IPS-18c (cell line): Measurements from ENCODE around the gene FUT6.

Source experiments
- H3K4me3 ChIP-seq: 2 replicates; pipeline ENCODE4 v1.7.0; 2013; ENCODE audit warnings: low read depth, mild to moderate bottlenecking, low read length, moderate library complexity; ENCODE audit not compliant: insufficient read depth
- H3K9me3 ChIP-seq: one replicate; pipeline ENCODE4 v1.6.1; 2013; ENCODE audit warnings: mild to moderate bottlenecking, low read length, moderate library complexity; ENCODE audit not compliant: control insufficient read depth, insufficient read depth

The FUT6 gene

DNA sequence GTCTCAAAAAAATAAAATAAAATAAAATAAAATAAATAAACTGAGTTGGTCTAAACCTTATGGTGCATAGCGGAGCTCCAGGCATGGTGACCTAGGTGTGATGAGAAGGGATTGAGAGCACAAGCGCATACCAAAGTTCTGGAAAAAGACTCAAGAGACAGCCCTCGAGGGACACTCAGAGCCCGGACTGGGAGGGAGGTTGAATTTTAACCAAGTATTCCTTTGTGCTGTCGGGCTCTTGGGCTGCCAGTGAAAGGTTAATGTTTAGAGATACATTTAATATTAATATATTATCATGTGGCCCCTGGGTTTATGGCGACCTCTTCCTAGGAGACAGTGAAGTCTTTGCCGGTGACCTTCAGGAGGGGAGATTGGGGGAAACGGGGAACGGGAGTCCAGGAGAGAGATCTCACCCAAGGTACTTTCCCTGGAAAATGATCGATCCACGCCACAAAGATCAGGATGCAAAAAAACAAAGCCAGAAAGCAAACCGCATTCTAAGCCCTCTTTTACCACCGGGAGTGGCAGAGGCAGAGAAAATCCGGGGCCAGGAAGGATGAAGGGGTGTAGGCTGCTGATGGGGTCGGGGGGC, 1.6 kb downstream of the FUT6 start:
- H3K4me3 ChIP-seq: no peak overlapping the region
- no peaks in the 10 kb centered on the region for H3K9me3 ChIP-seq

DNA sequence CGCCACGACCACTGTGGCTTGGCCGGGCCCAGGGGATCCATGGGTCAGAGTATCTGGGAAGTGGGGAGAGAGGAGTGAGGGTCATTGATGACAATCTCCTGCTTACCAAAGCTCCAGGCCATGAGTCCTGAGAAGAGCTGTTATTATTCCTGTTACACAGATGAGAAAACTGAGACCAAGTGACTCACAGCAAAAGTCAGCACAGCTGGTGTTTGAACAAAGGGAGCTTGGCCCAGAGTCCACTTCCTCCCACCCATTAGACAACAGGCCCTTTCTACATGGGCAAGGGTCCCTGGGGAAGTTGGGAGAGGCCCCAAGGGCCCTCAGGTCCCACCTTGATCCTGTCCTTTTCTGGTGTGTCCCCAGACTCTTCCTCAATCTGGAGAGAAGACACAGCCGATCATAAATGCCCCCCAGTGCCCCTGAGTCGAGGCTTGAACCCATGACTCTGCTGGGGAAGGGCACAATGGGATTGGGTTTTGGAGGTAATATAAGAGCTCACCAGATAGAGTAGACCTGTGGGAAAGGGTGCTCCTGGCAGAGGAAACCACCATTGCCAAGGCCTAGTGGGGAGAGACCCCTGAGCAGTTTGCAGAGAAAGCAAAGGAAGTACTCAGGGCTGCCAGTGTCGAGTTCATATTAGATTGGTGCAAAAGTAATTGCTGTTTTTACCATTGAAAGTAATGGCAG, 6.8 kb downstream of the FUT6 start:
- no peak overlapping the region for H3K4me3 ChIP-seq

DNA sequence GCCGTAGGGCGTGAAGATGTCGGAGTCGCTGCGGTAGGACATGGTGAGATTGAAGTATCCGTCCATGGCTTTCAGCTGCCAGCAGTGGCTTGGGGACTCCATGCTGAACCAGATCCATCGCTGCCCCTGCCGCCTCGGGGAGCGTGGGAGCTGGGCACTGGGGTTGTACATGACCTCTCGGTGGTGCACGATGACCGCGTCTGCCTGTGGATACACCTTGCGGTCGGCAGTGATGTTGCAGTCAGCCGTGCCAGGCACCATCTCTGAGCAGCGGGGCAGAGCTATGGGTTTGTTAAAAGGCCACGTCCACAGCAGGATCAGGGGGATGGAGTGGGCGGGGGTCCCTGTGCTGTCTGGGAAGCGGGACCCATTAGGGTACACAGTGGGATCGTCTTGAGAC, 7.4 kb downstream of the FUT6 start:
- H3K4me3 ChIP-seq: no peak overlapping the region

More for the DNA sequence above, 6.8 kb downstream of the FUT6 start:
- H3K9me3 ChIP-seq: no peaks in the 10 kb centered on the region

DNA sequence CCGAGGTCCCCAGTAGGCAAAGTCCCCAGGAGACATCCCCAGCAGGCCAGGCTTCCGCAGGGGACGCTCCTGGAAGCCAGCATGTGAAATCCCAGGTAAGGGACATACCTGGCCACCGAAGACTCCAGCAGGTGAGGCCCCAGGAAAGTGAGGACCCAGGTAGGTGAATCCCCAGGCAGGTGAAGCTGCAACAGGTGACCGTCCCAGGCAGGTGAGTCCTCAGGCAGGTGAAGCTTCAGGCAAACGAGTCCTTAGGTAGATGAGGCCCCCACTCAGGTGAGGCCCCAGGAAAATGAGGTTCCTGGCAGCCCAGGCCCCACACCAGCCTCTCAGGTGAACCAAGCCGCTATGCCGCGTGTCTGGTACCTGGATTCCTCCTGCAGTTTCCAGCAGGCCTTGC, 8.3 kb downstream of the FUT6 start:
- Histone ChIP-seq H3K9me3 (no peaks in the 10 kb centered on the region), H3K4me3 (no peak overlapping the region)

More for the DNA sequence above, 7.4 kb downstream of the FUT6 start:
- no peaks in the 10 kb centered on the region for H3K9me3 ChIP-seq

DNA sequence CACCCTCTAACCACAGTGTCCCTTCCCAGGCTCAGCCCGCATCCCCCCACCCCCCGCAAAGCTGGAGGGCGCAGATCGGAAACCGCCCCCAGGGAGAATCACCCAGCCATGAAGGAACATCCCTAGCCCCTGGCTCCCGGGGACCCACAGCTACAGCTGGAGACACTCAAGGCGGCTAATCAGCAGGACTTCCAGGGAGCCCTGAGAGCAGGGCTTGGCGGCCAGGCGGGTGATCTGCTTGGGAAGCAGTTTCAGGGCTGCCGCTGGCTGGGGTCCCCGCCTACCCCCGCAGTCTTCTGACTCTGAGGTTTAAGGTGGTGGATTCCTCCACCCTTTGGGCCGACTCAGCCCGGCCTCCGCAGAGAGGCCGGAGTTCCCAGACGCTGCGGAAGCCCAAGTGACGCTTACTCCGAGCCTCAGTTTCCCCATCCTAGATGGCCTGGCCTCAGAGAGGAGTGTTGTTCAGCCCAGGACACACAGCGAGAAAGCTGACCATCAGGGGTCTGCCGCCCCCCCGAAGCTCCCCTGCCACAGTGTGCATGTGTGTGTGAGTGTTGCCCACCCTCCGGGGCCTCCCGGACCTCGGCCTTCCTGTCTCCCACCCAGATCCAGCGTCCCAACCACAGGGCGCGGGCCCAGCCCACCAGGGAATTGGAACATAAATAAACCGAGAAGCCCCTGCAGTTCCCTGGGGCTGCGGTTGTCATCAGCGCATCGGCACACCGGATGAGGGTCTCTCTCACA, 9.8 kb downstream of the FUT6 start:
- Histone ChIP-seq H3K4me3 (peak overlapping the region; percentile 89; the same call in 1 of the 2 replicates), H3K9me3 (peaks cover 2% of the 10 kb centered on the region)

DNA sequence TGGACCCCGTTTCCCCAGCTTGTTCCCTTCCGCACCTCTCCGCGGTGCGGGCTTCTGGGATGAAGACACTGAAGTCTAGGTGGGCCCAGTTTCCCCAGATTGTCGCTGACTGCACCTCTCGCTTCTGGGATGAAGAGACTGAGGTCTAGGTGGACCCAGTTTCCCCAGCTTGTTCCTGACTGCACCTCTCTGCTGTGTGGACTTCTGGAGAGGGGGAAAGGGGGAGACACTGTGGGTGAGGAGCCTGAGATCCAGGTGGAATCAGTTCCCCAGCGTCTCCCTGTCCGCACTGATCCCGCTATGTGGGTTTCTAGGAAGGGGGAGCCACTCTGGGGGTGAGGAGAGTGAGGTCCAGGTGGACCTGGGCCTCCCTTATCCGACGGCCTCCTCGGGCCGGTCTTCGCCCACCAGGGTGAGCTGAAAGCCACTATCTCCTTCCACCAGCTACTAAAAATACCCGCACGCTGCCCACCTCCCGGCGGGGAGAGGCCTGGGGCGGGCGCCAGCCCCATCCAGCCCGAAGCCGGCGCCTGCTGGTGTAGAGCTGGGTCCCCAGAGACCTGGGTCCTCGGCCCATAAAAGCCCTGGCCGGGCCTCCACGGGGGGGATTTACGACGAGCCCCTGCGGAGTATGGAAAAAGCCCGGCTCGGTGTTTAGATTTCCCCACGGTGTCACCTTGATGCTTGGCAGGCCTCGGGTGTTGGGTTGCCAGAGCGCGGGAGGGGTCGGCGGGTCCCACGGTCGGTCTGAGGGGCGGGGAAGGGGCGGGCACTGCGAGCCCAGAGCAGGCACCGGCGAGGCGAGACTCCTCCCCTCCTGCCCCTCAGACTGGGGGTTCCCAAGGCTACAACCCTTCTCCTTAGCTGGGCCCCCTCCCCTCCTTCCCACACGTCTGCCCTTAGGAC, 10.6 kb downstream of the FUT6 start:
- Histone ChIP-seq H3K9me3 (peaks cover 2% of the 10 kb centered on the region), H3K4me3 (peak overlapping the region; percentile 89)

DNA sequence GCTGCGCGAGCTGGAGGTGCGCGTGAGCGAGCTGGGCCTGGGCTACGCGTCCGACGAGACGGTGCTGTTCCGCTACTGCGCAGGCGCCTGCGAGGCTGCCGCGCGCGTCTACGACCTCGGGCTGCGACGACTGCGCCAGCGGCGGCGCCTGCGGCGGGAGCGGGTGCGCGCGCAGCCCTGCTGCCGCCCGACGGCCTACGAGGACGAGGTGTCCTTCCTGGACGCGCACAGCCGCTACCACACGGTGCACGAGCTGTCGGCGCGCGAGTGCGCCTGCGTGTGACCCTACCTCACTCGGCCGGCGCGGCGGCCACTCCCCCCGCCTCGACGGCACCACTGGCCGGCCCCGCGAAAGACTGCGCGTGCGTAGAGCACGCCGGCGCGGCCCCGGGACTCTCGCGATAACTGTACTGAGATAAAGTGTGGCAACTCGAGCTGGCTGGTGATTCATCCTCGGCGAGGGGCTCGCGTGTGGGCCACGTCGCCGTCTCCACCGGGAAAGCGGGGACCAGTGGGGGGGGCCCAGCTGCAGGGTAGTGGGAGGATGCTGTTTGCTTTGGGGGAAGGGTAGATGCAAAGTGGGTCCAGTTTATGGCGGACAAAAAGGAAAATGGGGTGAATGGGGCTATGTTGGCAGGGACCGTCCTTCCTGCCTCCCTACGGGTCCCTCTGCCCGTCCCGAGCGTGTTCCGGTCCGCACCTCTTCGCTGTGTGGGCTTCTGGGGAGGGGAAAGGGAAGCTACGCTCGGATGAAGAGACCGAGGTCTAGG, 11.4 kb downstream of the FUT6 start:
- Histone ChIP-seq H3K9me3 (peaks cover 2% of the 10 kb centered on the region), H3K4me3 (peak overlapping the region; percentile 89)

DNA sequence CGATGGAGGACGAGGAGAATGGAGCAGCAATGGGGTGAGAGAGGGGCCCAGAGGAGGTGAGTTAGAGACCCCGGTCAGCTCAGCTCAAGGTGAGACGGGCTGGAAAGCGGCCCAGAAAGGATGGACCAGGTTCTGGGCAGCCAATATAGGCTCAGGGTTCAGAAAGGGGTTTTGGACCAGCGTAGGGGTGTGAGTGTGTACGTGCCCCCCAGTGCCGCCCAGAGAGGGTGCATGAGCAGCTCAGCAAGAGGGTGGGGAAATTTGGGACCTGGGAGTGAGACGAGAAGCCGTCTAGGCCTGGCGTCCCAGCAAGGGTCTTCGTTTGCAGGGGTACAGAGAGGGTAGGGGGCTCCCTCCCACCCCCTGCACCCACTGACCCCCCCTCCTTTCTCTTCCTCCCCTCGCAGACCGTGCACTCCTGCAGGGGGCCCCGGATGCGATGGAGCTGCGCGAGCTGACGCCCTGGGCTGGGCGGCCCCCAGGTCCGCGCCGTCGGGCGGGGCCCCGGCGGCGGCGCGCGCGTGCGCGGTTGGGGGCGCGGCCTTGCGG, 12.1 kb downstream of the FUT6 start:
- Histone ChIP-seq H3K9me3 (peaks cover 2% of the 10 kb centered on the region), H3K4me3 (peak overlapping the region; percentile 38; the same call in 1 of the 2 replicates)

DNA sequence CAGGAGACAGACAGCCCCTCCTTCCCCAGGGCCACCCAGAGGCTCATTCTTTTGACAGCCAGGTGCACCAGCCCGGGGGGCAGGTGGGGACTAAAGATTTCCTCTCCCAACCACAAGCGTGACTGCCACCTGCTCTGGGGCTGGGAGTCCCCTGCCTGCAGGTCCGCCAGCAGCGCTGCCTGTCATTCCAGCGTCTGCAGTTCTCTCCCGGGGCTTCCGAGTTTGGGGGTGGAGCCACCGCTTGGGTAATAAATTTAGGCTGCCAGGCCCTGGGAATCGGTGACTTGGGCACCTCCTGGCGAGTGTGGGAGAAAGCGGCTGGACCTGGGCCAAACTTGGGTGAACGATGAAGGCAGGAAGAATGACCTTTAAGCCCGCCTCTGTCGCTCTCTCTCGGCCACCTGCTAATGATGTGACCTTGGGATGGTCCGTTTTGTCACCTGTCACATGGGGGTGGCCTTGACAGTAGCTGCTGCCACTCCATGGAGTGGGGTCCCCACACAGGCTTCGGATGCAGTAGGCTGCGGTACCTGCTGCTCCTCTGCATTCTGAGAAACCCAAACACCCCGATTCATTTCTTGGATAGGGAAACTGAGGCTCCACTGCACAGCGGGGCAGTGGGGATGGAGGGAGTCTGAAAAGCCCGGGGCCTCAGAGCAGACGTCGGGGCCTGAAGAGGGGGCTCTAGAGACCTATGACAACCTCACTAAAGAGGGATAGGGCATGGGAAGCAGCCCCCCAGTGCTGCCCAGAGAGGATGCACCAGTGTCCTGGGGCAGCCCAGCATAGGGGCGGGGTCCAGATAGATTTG, 12.8 kb downstream of the FUT6 start:
- H3K9me3 ChIP-seq: peaks cover 2% of the 10 kb centered on the region
- H3K4me3 ChIP-seq: no peak overlapping the region; the same call in 1 of the 2 replicates

DNA sequence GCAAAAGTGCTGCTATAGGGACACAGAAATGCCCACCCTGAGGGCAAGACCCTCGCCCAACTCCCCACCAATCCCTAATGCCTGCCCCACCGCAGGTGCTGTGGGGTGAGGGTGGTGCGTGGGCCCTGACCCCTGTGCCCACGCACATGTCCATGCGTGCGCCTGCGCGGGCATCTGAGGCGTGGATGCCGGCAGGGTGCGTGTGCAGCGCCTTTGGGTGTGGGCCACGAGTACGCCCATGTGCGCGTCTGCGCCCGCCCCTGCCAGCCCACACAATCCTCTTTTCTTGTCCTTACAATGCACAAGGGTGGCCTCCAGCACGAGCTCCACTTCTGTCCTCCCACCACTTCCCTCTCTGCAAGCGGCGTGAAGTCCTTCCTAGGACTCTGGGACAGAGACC, 14.3 kb downstream of the FUT6 start:
- H3K4me3 ChIP-seq: no peak overlapping the region
- H3K9me3 ChIP-seq: peaks cover 2% of the 10 kb centered on the region

DNA sequence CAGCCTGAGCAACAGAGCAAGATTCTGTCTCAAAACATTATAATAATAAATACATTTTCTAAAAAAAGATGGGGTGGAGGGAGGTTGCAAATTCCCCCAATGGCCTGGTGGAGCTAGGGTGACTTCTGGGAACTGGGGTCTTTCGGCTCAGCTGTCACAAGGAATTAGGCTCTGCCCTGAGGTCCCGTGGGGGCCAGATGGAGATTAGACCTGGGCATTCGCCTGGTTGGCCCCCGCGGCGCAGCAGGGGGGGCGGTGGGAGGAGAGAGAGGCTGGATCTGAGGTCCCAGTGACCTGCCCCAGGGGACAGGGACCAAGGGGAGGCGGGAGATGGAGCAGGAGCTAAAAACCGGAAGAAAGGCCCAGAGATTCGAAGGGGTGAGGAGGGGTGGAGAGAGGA, 14.8 kb downstream of the FUT6 start:
- Histone ChIP-seq H3K9me3 (peaks cover 2% of the 10 kb centered on the region), H3K4me3 (no peak overlapping the region)

DNA sequence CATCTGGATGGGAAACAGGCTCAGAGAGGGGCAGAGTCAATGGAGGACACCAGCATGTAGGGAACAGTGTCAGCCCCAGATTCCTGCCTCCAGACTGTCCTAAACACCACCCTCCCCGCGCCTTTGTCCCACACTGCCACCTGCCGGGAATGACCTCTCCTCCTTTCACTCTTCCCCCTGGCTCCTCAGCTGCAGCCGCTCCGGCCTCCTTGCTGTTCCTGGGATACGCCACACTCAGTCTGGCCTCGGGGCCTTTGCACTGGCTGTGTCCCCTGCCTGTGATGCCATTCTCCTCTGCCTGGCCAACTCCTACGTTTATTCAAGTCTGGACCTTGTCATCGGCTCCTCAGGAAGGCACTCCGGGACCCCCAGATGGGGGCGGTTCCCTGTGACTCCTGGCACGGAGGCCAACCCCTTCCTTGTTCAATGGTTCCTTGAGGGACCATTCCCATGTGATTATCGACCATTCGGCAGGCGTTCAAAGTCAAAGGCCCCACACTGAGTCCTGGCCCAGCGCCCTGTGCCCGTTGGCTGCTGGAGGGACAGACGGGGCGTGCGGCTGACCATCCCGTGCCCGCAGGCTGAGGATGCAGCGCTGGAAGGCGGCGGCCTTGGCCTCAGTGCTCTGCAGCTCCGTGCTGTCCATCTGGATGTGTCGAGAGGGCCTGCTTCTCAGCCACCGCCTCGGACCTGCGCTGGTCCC, 15.8 kb downstream of the FUT6 start:
- Histone ChIP-seq H3K9me3 (peaks cover 4% of the 10 kb centered on the region), H3K4me3 (no peak overlapping the region)

DNA sequence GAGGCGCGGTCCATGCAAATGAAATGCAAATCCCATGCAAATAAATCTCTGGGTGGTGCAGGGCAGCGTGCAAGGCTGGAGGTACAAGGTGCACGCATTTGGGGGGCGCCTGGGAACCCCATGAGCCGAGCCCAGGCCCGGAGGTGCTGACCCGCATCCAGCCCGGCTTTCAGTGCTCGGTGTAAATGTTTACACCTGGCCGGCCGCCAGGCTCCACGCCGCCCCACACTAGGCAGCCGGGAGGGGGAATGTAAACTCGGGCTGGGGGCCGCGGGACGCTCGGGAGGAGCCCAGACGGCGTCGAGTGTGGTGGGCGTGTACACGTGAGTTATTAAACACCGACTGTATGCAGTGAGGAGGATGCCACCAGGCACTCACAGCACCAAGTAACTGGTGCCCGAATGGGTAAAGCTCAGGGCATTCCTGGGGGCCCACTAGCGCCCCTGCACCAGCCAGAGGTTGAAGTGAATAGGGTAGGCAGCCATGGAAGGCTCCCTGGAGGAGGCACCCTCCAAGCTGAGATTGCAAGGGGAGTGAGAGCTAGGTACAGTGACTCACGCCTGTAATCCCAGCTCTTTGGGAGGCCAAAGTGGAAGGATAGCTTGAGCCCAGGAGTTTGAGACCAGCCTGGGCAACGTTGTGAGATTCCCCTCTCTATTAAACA, 17.2 kb downstream of the FUT6 start:
- H3K4me3 ChIP-seq: no peak overlapping the region
- peaks cover 4% of the 10 kb centered on the region for H3K9me3 ChIP-seq

DNA sequence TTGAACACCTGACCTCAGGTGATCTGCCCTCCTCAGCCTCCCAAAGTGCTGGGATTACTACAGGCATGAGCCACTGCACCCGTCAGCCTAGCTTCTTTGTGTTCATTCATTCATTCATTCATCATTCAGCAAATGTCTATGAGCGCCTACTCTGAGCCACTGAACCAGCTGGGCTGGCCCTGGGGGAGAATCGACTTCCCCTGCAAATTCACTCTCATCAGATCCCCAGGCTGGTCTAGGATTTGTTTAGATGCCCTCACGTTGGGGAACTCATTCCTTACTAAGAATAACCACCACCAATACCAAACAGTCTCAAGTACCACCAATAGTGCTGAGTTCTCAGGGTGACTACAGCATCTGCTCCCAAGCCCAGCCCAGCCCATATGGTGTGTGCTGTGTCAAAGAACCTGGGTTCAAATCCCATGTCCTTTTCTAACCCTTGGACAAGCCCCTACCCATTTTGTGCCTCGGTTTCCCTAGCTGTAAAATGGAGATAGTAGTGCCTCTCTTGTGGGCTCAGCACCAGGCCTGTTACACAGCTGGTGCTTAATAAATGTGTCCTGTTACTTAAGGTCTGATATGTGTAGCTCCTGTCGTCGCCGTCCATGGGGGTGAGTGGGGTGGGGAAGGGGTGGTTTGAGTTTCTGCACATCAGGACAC, 17.9 kb downstream of the FUT6 start:
- H3K4me3 ChIP-seq: no peak overlapping the region
- peaks cover 4% of the 10 kb centered on the region for H3K9me3 ChIP-seq
